Measurements from ENCODE around the gene MPDZ.

DNA sequence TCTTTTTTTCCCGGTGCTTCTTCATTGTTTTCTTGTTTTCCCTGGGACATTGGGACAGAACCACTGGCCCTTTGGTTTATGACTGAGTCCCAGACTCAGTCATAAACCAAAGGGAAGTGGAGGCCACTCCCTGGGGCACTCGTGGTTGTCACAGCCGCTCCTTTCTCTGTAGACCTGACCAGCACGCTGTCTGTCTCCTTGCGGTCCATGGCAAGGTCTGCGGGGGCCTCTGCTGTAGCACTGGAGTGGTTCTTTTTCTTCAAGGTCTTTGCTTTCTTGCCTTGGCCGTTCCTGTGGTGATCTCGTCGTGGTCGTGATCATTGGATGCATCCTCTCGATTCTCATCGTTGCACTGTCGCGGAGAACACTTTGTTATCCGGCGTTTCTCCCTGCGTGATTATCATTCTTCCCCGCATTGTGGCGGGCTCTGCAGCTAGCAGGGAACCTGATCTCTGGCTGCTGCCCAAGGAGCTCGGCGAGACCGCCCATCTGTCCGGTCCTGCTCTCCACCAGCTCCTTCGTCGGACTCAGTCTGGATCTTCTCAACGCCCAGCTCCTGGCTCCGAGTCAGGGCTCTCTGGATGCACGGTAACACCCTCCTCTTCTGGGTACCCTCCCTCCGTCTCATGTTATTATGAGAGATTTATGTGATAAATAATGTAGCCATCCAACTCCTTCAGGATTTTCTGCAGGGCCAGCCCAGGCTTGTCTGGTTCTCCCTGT is 43.5 kb upstream of the MPDZ start:
- no peak for TF ChIP-seq YY1 (IDR thresholded peaks at IDR 0.05; ENCODE audit: insufficient read depth, insufficient read length)
- TF ChIP-seq ZNF274 (IDR thresholded peaks at IDR 0.05; ENCODE audit: low read depth, low read length) = no peak
- no peak for TF ChIP-seq SUZ12 (IDR thresholded peaks at IDR 0.05; ENCODE audit: extremely low read depth, insufficient read depth, insufficient read length)

Measured in NT2/D1 (cell line).